ENCODE measurements around the gene RBM33. TPM values are rescaled to one million over a fixed set of nuclear protein-coding genes. Genes with fewer than 3 reads are reported as not detected.

RBM33 gene
- total and polyA plus RNA-seq, 9 of the 15 experiments (the other 6 are each of a cell fraction or from before 2014, with no cell fraction given): 4.4 to 80.7 (median 27.3) TPM

DNA sequence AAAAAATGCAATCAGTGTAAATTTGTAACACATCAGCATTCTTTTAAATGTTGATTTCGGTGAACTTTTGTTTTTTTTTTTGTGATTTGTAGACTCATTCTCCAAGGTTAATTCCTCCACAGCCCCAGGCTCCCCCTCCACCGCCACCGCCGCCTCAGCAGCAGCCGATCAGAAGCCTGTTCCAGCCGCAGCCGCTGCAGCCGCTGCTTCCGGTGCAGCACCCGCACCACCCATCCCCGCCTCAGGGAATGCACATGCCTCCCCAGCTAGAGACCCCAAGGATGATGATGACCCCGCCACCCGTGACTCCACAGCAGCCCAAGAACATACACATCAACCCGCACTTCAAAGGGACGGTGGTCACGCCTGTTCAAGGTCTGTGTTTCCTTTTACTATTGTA lies 66.6 kb downstream of the RBM33 start:
- FAIRE-seq (no peak), ATAC-seq (no peak), DNase-seq (ENCODE audit: extremely low read depth in 1 of 4, low spot score in 3 of 4) (no peak)
- Histone ChIP-seq H3K36me3 (ENCODE audit: control insufficient read depth, insufficient read depth, low read length) (peaks cover 99% of the 10 kb centered on the region), H3K79me2 (ENCODE audit: control insufficient read depth, insufficient read depth, low read length) (peaks cover 54% of the 10 kb centered on the region), H3K4me2 (ENCODE audit: insufficient read depth, low read length) (no peak overlapping the region), H3K9ac (ENCODE audit: insufficient read depth in 1 of 2, low read depth in 2 of 2, low read length in 2 of 2) (no peak overlapping the region), H4K20me1 (replicated peaks; ENCODE audit: control insufficient read depth, insufficient read depth, low read length) (peaks cover 37% of the 10 kb centered on the region), H3K4me1 (replicated peaks in 1 of 2; ENCODE audit: control insufficient read depth in 2 of 2, insufficient read depth in 2 of 2, low read length in 2 of 2) (peaks cover 3 to 4% of the 10 kb centered on the region in 2 experiments; a peak in 2 of 5 replicates), H3K9me3 (replicated peaks; ENCODE audit: control insufficient read depth, insufficient read depth, low read depth, low read length) (no peaks in the 10 kb centered on the region), H3K4me3 (no peak overlapping the region), H3K27ac (ENCODE audit: extremely low read depth, low read depth, low read length) (no peak overlapping the region), H3K9me1 (ENCODE audit: control insufficient read depth, insufficient read depth, low read length) (peaks cover 3% of the 10 kb centered on the region), H2AFZ (ENCODE audit: low read depth, low read length) (no peak overlapping the region), H3K27me3 (ENCODE audit: control insufficient read depth in 2 of 2, insufficient read depth in 2 of 2, low read length in 2 of 2) (no peaks in the 10 kb centered on the region)
- 97% methylated on average over 14 of the region's 16 CpGs for WGBS (ENCODE audit: insufficient coverage, low coverage, missing lambda C conversion rate)
- intact Hi-C loops (cut with micrococcal nuclease) (no loop called here), in situ Hi-C loops (cut with MboI) (no loop called here)
- TF ChIP-seq ZNF316 (IDR thresholded peaks at IDR 0.05) (peak; percentile 42; the same call in 1 of the 2 replicates), POLR2G (IDR thresholded peaks at IDR 0.05; ENCODE audit: low read depth, low read length) (0 out of 2 replicates have a peak, but pooled peaks have one; percentile 32), STAT5B (CRISPR knock-in tag; IDR thresholded peaks at IDR 0.05) (no peak)
- BruUV-seq (replicated peaks): no TSS peak
- POLR2A ChIA-PET: interaction anchor here (2.0 kb wide), 1 partner anchor 20 kb away, joined by 4 read pairs; no protein-coding TSS in a partner anchor
- CTCF ChIA-PET (ENCODE audit: low intra/inter-chr PET ratio): no interaction called here

DNA sequence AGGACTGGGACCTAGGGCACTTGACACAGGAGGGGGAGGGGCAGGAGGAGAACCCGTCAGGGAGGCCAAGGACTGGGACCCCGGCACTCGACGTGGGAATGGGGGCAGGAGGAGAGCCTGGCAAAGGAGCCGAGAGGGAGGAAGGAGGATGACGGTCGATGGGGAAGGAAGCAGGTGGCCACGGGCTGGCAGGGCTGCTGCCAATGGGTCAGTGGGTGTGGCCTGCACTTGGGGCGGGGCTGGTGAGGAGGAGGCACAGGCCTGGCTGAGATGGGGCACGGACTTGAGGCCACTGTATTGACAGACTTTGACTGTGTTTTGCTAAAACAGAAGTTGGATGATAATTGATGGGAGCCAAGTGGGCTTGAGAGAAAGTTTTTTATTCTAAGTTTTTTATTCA lies 68.9 kb downstream of the RBM33 start:
- Histone ChIP-seq H4K20me1 (replicated peaks; ENCODE audit: control insufficient read depth, insufficient read depth, low read length) (peaks cover 37% of the 10 kb centered on the region), H3K36me3 (ENCODE audit: control insufficient read depth, insufficient read depth, low read length) (peaks cover 100% of the 10 kb centered on the region), H3K27me3 (ENCODE audit: control insufficient read depth in 2 of 2, insufficient read depth in 2 of 2, low read length in 2 of 2) (no peaks in the 10 kb centered on the region), H3K9me1 (ENCODE audit: control insufficient read depth, insufficient read depth, low read length) (peaks cover 3% of the 10 kb centered on the region), H3K4me1 (replicated peaks in 1 of 2; ENCODE audit: control insufficient read depth in 2 of 2, insufficient read depth in 2 of 2, low read length in 2 of 2) (peaks cover 7 to 8% of the 10 kb centered on the region in 2 experiments; a peak in 4 of 5 replicates), H3K27ac (ENCODE audit: extremely low read depth, low read depth, low read length) (no peak overlapping the region), H2AFZ (ENCODE audit: low read depth, low read length) (no peak overlapping the region), H3K4me2 (ENCODE audit: insufficient read depth, low read length) (no peak overlapping the region), H3K9ac (ENCODE audit: insufficient read depth in 1 of 2, low read depth in 2 of 2, low read length in 2 of 2) (no peak overlapping the region), H3K9me3 (replicated peaks; ENCODE audit: control insufficient read depth, insufficient read depth, low read depth, low read length) (no peaks in the 10 kb centered on the region), H3K79me2 (ENCODE audit: control insufficient read depth, insufficient read depth, low read length) (peaks cover 72% of the 10 kb centered on the region), H3K4me3 (no peak overlapping the region)
- ATAC-seq (no peak), DNase-seq (ENCODE audit: extremely low read depth in 1 of 4, low spot score in 3 of 4) (no peak), FAIRE-seq (no peak)
- no peak for TF ChIP-seq FOXK1 (CRISPR knock-in tag; IDR thresholded peaks at IDR 0.05; ENCODE audit: borderline replicate concordance)
- peak; percentile 41 for TF ChIP-seq RBM22 (IDR thresholded peaks at IDR 0.05; ENCODE audit: low read depth, low read length, poor library complexity, severe bottlenecking)
- peak; percentile 53 for TF ChIP-seq POLR2G (IDR thresholded peaks at IDR 0.05; ENCODE audit: low read depth, low read length)
- TF ChIP-seq ZNF197 (CRISPR knock-in tag; IDR thresholded peaks at IDR 0.05; ENCODE audit: low read depth): no peak
- TF ChIP-seq, protein P1, sequence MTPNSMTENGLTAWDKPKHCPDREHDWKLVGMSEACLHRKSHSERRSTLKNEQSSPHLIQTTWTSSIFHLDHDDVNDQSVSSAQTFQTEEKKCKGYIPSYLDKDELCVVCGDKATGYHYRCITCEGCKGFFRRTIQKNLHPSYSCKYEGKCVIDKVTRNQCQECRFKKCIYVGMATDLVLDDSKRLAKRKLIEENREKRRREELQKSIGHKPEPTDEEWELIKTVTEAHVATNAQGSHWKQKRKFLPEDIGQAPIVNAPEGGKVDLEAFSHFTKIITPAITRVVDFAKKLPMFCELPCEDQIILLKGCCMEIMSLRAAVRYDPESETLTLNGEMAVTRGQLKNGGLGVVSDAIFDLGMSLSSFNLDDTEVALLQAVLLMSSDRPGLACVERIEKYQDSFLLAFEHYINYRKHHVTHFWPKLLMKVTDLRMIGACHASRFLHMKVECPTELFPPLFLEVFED (CRISPR knock-in tag; conservative IDR thresholded peaks at IDR 0.05): no peak
- TF ChIP-seq ELF2 (CRISPR knock-in tag; IDR thresholded peaks at IDR 0.05): no peak
- TF ChIP-seq TAF7 (tag; IDR thresholded peaks at IDR 0.05): no peak
- TF ChIP-seq, protein P2, sequence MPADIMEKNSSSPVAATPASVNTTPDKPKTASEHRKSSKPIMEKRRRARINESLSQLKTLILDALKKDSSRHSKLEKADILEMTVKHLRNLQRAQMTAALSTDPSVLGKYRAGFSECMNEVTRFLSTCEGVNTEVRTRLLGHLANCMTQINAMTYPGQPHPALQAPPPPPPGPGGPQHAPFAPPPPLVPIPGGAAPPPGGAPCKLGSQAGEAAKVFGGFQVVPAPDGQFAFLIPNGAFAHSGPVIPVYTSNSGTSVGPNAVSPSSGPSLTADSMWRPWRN (IDR thresholded peaks at IDR 0.05; ENCODE audit: low read depth): no peak
- POLR2A ChIA-PET: interaction anchor here (3.1 kb wide), 1 partner anchor 11 kb away, joined by 16 read pairs; no protein-coding TSS in a partner anchor
- CTCF ChIA-PET (ENCODE audit: low intra/inter-chr PET ratio): no interaction called here
- in situ Hi-C loops (cut with MboI) (no loop called here), intact Hi-C loops (cut with micrococcal nuclease) (no loop called here)
- 79% methylated on average over 9 of the region's 10 CpGs for WGBS (ENCODE audit: insufficient coverage, low coverage, missing lambda C conversion rate)
- BruUV-seq (replicated peaks): no TSS peak

All from K562 (cell line).